ENCODE data around the gene ALPI.

Gene ALPI

GRCh38 chr2:232502911-232503808, 47.2 kb downstream of the ALPI start:
- DNase-seq, result no peak

DNA sequence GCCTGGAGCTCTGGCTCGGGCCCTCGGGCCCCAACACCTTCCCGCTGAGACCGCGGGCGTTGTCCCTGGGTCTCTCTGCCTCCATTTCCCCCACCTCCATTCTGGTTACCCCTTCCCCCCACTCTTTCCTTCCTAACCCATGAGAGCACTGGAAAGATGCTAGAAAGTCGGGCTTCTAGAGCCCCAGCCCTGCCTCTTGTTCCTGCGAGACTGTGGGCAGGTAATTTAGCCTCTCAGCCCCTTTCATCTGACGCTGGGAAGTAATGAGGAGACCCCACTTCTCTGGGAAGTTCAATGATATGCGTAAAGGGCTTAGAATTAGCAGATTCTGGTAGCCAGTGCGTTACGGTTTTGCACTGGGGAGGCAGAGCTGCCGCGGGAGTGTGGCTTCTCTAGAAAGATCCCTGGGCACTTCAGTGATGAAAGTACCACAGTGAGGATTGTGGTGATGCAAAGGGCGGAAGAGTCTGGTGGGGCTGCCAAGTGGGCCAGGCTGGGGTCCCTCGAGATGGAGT, 47.9 kb downstream of the ALPI start:
- no peak for DNase-seq

GRCh38 chr2:232504438-232504837, 48.5 kb downstream of the ALPI start:
- no peak for DNase-seq

- DNase-seq, result no peak
Measured at GRCh38 chr2:232505856-232506255, 49.9 kb downstream of the ALPI start.

- no peak for DNase-seq
Measured at GRCh38 chr2:232506709-232507108, 50.8 kb downstream of the ALPI start.

DNA sequence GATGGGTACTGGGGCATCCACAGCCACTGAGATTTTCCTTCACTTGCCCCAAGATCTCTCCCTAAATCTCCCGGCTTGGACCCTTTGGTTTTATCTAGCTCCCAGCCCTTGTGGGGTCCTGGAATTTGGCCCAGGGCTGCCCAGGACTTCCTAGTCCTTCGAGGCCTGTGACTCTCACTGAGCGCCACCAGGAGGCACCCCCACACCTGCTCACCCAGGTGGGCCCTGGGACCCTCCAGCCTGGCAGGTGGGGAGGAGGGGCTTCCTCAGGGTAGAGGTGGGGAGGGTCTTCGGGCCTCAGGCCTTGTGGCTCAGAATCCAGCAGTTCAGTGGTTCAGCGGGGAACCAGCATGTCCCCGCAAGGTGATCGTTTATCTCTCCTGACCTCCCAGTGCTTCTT, 52.3 kb downstream of the ALPI start:
- DNase-seq, result no peak
